ENCODE results near the gene MYO1B.

Gene MYO1B

GRCh38 chr2:191245046-191245868, at the start of gene MYO1B:
Gene MYO1B, plus strand, starts transcription at chr2:191245404. Its CDS starts 31,492 bp downstream, at chr2:191276896.
- no peak within 1 kb of the TSS for H3K27ac Mint-ChIP-seq
- no peaks in the 10 kb centered on the region for H3K36me3 Mint-ChIP-seq (ENCODE audit: low read depth)
- intact Hi-C loops (cut with micrococcal nuclease) = no loop called here
- no peaks in the 10 kb centered on the region for H3K9me3 Mint-ChIP-seq
- H3K4me1 Mint-ChIP-seq (ENCODE audit: low read depth) = peaks cover 13% of the 10 kb centered on the region
- H3K4me3 Mint-ChIP-seq = peak within 1 kb of the TSS; percentile 66
- H3K27me3 Mint-ChIP-seq = peaks cover 53% of the 10 kb centered on the region

- no peaks in the 10 kb centered on the region for H3K27me3 Mint-ChIP-seq
- peaks cover 5% of the 10 kb centered on the region for H3K4me1 Mint-ChIP-seq (ENCODE audit: low read depth)
- H3K4me3 Mint-ChIP-seq = no peak overlapping the region
- H3K36me3 Mint-ChIP-seq (ENCODE audit: low read depth) = no peaks in the 10 kb centered on the region
- intact Hi-C loops (cut with micrococcal nuclease) = no loop called here
- H3K9me3 Mint-ChIP-seq = no peaks in the 10 kb centered on the region
- no peak overlapping the region for H3K27ac Mint-ChIP-seq
Observed at GRCh38 chr2:191197096-191197495, 48.1 kb upstream of the MYO1B start.

GRCh38 chr2:191198271-191198670, 46.9 kb upstream of the MYO1B start:
- peaks cover 10% of the 10 kb centered on the region for H3K4me1 Mint-ChIP-seq (ENCODE audit: low read depth)
- intact Hi-C loops (cut with micrococcal nuclease) = no loop called here
- H3K36me3 Mint-ChIP-seq (ENCODE audit: low read depth) = no peaks in the 10 kb centered on the region
- H3K9me3 Mint-ChIP-seq = no peaks in the 10 kb centered on the region
- H3K4me3 Mint-ChIP-seq = no peak overlapping the region
- H3K27me3 Mint-ChIP-seq = no peaks in the 10 kb centered on the region
- H3K27ac Mint-ChIP-seq = no peak overlapping the region

- Mint-ChIP-seq H3K9me3 (no peaks in the 10 kb centered on the region), H3K27me3 (no peaks in the 10 kb centered on the region), H3K4me3 (no peak overlapping the region), H3K4me1 (ENCODE audit: low read depth) (peaks cover 11% of the 10 kb centered on the region), H3K36me3 (ENCODE audit: low read depth) (no peaks in the 10 kb centered on the region), H3K27ac (no peak overlapping the region)
- intact Hi-C loops (cut with micrococcal nuclease) = no loop called here
Observed at GRCh38 chr2:191199929-191200512, 45.2 kb upstream of the MYO1B start.

DNA sequence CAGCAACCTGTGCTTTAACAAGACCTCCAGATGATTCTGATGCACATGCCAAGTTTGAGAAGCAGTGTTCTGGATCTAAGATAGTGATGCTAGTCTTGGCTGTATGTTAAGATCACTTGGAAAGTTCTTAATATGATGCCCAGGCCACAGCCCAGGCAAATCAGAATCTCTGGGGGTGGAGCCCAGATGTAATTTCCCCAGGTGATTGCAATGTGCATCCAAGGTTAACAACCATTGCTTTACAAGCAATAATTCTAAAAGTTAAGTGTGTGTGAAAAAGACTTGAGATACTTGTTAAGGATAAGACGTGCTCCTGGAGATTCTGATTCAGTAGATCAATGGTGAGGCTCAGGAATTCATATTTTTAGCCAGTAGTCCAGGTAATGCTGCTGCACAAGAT, 44.3 kb upstream of the MYO1B start:
- H3K4me3 Mint-ChIP-seq = no peak overlapping the region
- no peaks in the 10 kb centered on the region for H3K36me3 Mint-ChIP-seq (ENCODE audit: low read depth)
- H3K4me1 Mint-ChIP-seq (ENCODE audit: low read depth) = peaks cover 11% of the 10 kb centered on the region
- intact Hi-C loops (cut with micrococcal nuclease) = no loop called here
- no peaks in the 10 kb centered on the region for H3K27me3 Mint-ChIP-seq
- no peak overlapping the region for H3K27ac Mint-ChIP-seq
- H3K9me3 Mint-ChIP-seq = no peaks in the 10 kb centered on the region

- Mint-ChIP-seq H3K27me3 (no peaks in the 10 kb centered on the region), H3K9me3 (no peaks in the 10 kb centered on the region), H3K4me1 (ENCODE audit: low read depth) (peaks cover 11% of the 10 kb centered on the region), H3K36me3 (ENCODE audit: low read depth) (no peaks in the 10 kb centered on the region), H3K27ac (no peak overlapping the region), H3K4me3 (no peak overlapping the region)
- intact Hi-C loops (cut with micrococcal nuclease) = no loop called here
Observed at GRCh38 chr2:191202209-191202721, 42.9 kb upstream of the MYO1B start.

- intact Hi-C loops (cut with micrococcal nuclease) = no loop called here
- H3K4me3 Mint-ChIP-seq = no peak overlapping the region
- H3K4me1 Mint-ChIP-seq (ENCODE audit: low read depth) = peaks cover 11% of the 10 kb centered on the region
- no peaks in the 10 kb centered on the region for H3K27me3 Mint-ChIP-seq
- no peaks in the 10 kb centered on the region for H3K9me3 Mint-ChIP-seq
- H3K27ac Mint-ChIP-seq = no peak overlapping the region
- no peaks in the 10 kb centered on the region for H3K36me3 Mint-ChIP-seq (ENCODE audit: low read depth)
Observed at GRCh38 chr2:191202881-191203397, 42.3 kb upstream of the MYO1B start.

- Mint-ChIP-seq H3K27ac (peak overlapping the region; percentile 46), H3K4me3 (peak overlapping the region; percentile 1), H3K4me1 (ENCODE audit: low read depth) (peaks cover 11% of the 10 kb centered on the region), H3K36me3 (ENCODE audit: low read depth) (no peaks in the 10 kb centered on the region), H3K27me3 (no peaks in the 10 kb centered on the region), H3K9me3 (no peaks in the 10 kb centered on the region)
- intact Hi-C loops (cut with micrococcal nuclease) = no loop called here
Observed at GRCh38 chr2:191204433-191204832, 40.8 kb upstream of the MYO1B start.

DNA sequence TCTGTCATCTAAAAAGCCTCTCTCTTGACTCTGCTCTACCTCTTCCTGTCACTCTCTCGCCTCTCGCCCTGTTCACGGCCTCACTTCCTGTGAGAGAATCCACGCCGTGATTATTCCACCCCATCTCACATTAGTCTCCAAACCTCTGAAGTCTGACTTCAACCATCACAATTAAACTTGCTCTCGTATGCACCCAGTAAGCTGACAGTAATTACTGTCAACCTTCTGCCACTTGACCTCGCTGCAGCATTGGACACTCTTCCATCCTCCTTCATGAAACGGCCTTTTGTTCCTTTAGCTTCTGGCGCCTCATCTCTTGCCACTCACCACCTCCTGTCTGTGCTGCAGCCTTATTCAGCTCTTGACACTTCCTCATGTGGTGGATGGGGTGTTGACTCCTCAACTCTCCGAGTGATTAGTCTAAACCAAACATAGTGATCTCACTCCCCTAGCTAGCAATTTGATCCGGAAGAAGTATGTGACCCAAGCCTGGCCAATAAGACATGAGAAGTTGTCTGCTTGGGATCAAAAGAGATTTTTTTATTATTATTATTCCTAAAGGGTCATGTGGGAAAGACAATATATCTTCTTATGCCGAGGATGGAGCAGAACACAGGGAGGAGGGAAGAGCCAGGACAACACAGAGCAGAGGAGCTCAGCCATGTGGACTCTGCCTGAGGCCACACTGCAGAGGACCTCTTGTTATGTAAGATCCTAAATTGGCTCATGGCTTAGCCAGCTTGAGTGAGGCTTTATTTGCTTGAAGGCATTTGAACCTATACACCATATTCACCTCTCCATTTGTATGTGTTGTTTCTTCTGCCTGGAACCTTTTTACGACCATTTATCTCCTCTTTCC, 38.4 kb upstream of the MYO1B start:
- H3K36me3 Mint-ChIP-seq (ENCODE audit: low read depth) = no peaks in the 10 kb centered on the region
- no peak overlapping the region for H3K27ac Mint-ChIP-seq
- peaks cover 8% of the 10 kb centered on the region for H3K9me3 Mint-ChIP-seq
- H3K4me3 Mint-ChIP-seq = no peak overlapping the region
- H3K27me3 Mint-ChIP-seq = no peaks in the 10 kb centered on the region
- intact Hi-C loops (cut with micrococcal nuclease) = no loop called here
- peaks cover 11% of the 10 kb centered on the region for H3K4me1 Mint-ChIP-seq (ENCODE audit: low read depth)

DNA sequence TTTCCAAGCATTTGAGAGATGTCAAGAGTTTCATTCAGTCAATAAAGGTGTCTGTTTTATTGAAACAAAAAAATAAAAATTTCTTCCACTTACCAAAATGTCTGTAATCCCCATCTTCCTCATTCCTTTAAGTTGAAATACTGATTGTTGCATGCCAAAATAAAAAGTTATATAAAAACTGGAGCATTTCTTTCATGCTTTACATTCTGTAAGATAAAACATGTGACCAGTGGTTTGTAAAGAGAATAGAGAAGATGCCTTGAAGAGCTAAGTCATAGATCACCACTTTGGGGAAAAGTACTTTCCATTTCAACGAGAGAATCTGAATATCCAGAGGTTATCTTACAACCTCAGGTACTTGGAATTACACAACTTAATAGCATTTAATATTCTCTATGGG, 35.9 kb upstream of the MYO1B start:
- Mint-ChIP-seq H3K27me3 (no peaks in the 10 kb centered on the region), H3K9me3 (peaks cover 16% of the 10 kb centered on the region)

GRCh38 chr2:191212119-191212518, 33.1 kb upstream of the MYO1B start:
- H3K27ac Mint-ChIP-seq = no peak overlapping the region
- intact Hi-C loops (cut with micrococcal nuclease) = no loop called here
- no peak overlapping the region for H3K4me3 Mint-ChIP-seq
- H3K27me3 Mint-ChIP-seq = no peaks in the 10 kb centered on the region
- no peaks in the 10 kb centered on the region for H3K36me3 Mint-ChIP-seq (ENCODE audit: low read depth)
- peaks cover 16% of the 10 kb centered on the region for H3K9me3 Mint-ChIP-seq
- H3K4me1 Mint-ChIP-seq (ENCODE audit: low read depth) = no peaks in the 10 kb centered on the region

More for the DNA sequence above, 35.9 kb upstream of the MYO1B start:
- intact Hi-C loops (cut with micrococcal nuclease) = no loop called here
- no peak overlapping the region for H3K27ac Mint-ChIP-seq
- H3K4me1 Mint-ChIP-seq (ENCODE audit: low read depth) = peaks cover 3% of the 10 kb centered on the region
- H3K4me3 Mint-ChIP-seq = no peak overlapping the region
- no peaks in the 10 kb centered on the region for H3K36me3 Mint-ChIP-seq (ENCODE audit: low read depth)

GRCh38 chr2:191213333-191213732, 31.9 kb upstream of the MYO1B start:
- Mint-ChIP-seq H3K27me3 (no peaks in the 10 kb centered on the region), H3K36me3 (ENCODE audit: low read depth) (no peaks in the 10 kb centered on the region), H3K4me3 (no peak overlapping the region), H3K27ac (no peak overlapping the region), H3K4me1 (ENCODE audit: low read depth) (no peaks in the 10 kb centered on the region), H3K9me3 (peaks cover 16% of the 10 kb centered on the region)
- intact Hi-C loops (cut with micrococcal nuclease) = no loop called here

DNA sequence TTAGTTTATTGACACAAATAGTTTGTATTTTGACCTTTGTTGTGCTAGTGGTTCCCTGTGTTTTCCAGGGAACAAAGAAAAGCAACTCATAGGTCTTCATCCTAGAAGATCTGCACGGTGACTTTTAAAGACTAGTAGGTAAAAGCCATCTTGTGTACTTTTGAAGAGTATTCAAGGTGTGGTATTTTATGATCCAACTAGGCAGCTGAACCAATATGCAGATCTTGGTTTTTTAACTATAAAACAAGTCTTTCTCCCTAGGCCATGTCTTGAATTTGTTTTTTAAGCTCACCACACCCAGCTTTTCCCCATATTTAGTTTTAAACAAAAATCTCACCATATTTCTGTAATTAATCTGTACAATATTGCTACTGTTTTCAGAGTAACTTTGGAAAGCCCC, 30.0 kb upstream of the MYO1B start:
- Mint-ChIP-seq H3K27me3 (no peaks in the 10 kb centered on the region), H3K4me1 (ENCODE audit: low read depth) (no peaks in the 10 kb centered on the region), H3K36me3 (ENCODE audit: low read depth) (no peaks in the 10 kb centered on the region), H3K27ac (no peak overlapping the region), H3K4me3 (no peak overlapping the region), H3K9me3 (peaks cover 16% of the 10 kb centered on the region)
- intact Hi-C loops (cut with micrococcal nuclease) = loop anchor here (5.0 kb wide), 1 partner anchor 307 kb away; no protein-coding TSS in a partner anchor
